ENCODE measurements around the gene AHDC1. TPM values are rescaled to one million over a fixed set of nuclear protein-coding genes. Genes with fewer than 3 reads are reported as not detected.

The AHDC1 gene
- total and polyA plus RNA-seq, 2 donors = 4.2 to 22.6 TPM

GRCh38 chr1:27489501-27489972, 114.4 kb downstream of the AHDC1 start:
- Histone ChIP-seq H3K27ac (ENCODE audit: low read depth in 1 of 2, low read length in 1 of 2) (peak overlapping the region; percentile 87 to 96), H3K4me1 (ENCODE audit: control insufficient read depth in 2 of 2, insufficient read depth in 2 of 2, low read length in 2 of 2) (peaks cover 2 to 23% of the 10 kb centered on the region in 2 donors), H3K4me3 (ENCODE audit: low read length in 2 of 2) (peak overlapping the region; percentile 98 to 100), H3K9me3 (ENCODE audit: control insufficient read depth in 2 of 2, insufficient read depth in 1 of 2, low read length in 1 of 2) (no peaks in the 10 kb centered on the region), H3K36me3 (ENCODE audit: control insufficient read depth in 2 of 2, insufficient read depth in 2 of 2, low read length in 1 of 2) (peaks cover 0 to 7% of the 10 kb centered on the region in 2 donors), H3K27me3 (ENCODE audit: control insufficient read depth in 2 of 2, insufficient read depth in 1 of 2, low read length in 1 of 2) (no peaks in the 10 kb centered on the region)
- DNase-seq (ENCODE audit: low read depth in 6 of 9, low spot score in 9 of 9) = peak in 6 of 9 donors; percentile 34 to 82 (median 56)
- WGBS = under 1% methylated on average over 26 of the region's 26 CpGs

GRCh38 chr1:27487966-27488884, 115.7 kb downstream of the AHDC1 start:
- peak in 5 of 9 donors; percentile 7 to 61 (median 32) for DNase-seq (ENCODE audit: low read depth in 6 of 9, low spot score in 9 of 9)
- Histone ChIP-seq H3K36me3 (ENCODE audit: control insufficient read depth in 2 of 2, insufficient read depth in 2 of 2, low read length in 1 of 2) (peaks cover 7 to 17% of the 10 kb centered on the region in 2 donors), H3K4me1 (ENCODE audit: control insufficient read depth in 2 of 2, insufficient read depth in 2 of 2, low read length in 2 of 2) (peaks cover 2 to 23% of the 10 kb centered on the region in 2 donors), H3K27me3 (ENCODE audit: control insufficient read depth in 2 of 2, insufficient read depth in 1 of 2, low read length in 1 of 2) (no peaks in the 10 kb centered on the region), H3K4me3 (ENCODE audit: low read length in 2 of 2) (peak overlapping the region; percentile 98 to 100), H3K9me3 (ENCODE audit: control insufficient read depth in 2 of 2, insufficient read depth in 1 of 2, low read length in 1 of 2) (no peaks in the 10 kb centered on the region), H3K27ac (ENCODE audit: low read depth in 1 of 2, low read length in 1 of 2) (peak overlapping the region; percentile 70 to 87)
- 15% methylated on average over 6 of the region's 6 CpGs for WGBS

DNA sequence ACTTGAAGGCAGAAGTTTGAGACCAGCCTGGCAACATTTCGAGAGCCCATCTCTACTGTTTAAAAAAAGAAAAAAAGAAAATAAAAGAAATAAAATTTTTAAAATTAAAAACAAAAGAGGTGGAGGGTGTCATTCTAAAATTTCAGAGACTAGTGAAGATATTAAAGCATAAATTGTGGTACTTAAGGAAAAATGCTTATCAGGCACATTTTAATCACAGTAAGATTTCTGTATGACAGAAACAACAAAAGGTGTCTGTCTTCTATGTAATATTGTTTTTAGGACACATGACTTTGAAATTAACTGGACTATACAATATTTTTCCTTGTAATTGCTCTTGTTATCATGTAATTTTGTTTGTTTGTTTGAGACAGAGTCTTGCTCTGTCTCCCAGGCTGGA, 118.6 kb downstream of the AHDC1 start:
- DNase-seq (ENCODE audit: low read depth in 6 of 9, low spot score in 9 of 9) = no peak
- Histone ChIP-seq H3K27ac (ENCODE audit: low read depth in 1 of 2, low read length in 1 of 2) (no peak overlapping the region), H3K27me3 (ENCODE audit: control insufficient read depth in 2 of 2, insufficient read depth in 1 of 2, low read length in 1 of 2) (no peaks in the 10 kb centered on the region), H3K36me3 (ENCODE audit: control insufficient read depth in 2 of 2, insufficient read depth in 2 of 2, low read length in 1 of 2) (peaks cover 7 to 20% of the 10 kb centered on the region in 2 donors), H3K4me1 (ENCODE audit: control insufficient read depth in 2 of 2, insufficient read depth in 2 of 2, low read length in 2 of 2) (peaks cover 2 to 14% of the 10 kb centered on the region in 2 donors), H3K9me3 (ENCODE audit: control insufficient read depth in 2 of 2, insufficient read depth in 1 of 2, low read length in 1 of 2) (no peaks in the 10 kb centered on the region), H3K4me3 (ENCODE audit: low read length in 2 of 2) (no peak overlapping the region)
- whole genome bisulfite sequencing = 98% methylated on average over 1 of the region's 1 CpG

Other genes with a start within 250 kb of the AHDC1 start
- 5.3 TPM for gene MAP3K6, start 237.2 kb downstream of the AHDC1 start, total RNA-seq
- 45.0 TPM for gene MAP3K6, start 237.2 kb downstream of the AHDC1 start, polyA plus RNA-seq
- 0.47 TPM for gene FCN3, start 229.3 kb downstream of the AHDC1 start, total RNA-seq
- gene FCN3, start 229.3 kb downstream of the AHDC1 start, polyA plus RNA-seq = 10.7 TPM
- gene CD164L2, start 220.8 kb downstream of the AHDC1 start, total RNA-seq = 0.05 TPM
- 2.4 TPM for gene CD164L2, start 220.8 kb downstream of the AHDC1 start, polyA plus RNA-seq
- 0.09 TPM for gene GPR3, start 211.5 kb downstream of the AHDC1 start, total RNA-seq
- gene GPR3, start 211.5 kb downstream of the AHDC1 start, polyA plus RNA-seq = 0.37 TPM
- gene WASF2, start 114.0 kb downstream of the AHDC1 start, total RNA-seq = 14.2 TPM
- 47.4 TPM for gene WASF2, start 114.0 kb downstream of the AHDC1 start, polyA plus RNA-seq
- gene FGR, start 31.0 kb upstream of the AHDC1 start, total RNA-seq = 8.4 TPM
- 38.7 TPM for gene FGR, start 31.0 kb upstream of the AHDC1 start, polyA plus RNA-seq
- 266 TPM for gene IFI6, start 68.0 kb upstream of the AHDC1 start, total RNA-seq
- gene IFI6, start 68.0 kb upstream of the AHDC1 start, polyA plus RNA-seq = 231 TPM
- 8.9 TPM for gene FAM76A, start 121.8 kb upstream of the AHDC1 start, total RNA-seq
- gene FAM76A, start 121.8 kb upstream of the AHDC1 start, polyA plus RNA-seq = 8.9 TPM
- gene STX12, start 169.1 kb upstream of the AHDC1 start, total RNA-seq = 16.6 TPM
- gene STX12, start 169.1 kb upstream of the AHDC1 start, polyA plus RNA-seq = 46.7 TPM
- gene PPP1R8, start 226.6 kb upstream of the AHDC1 start, total RNA-seq = 47.7 TPM
- 39.7 TPM for gene PPP1R8, start 226.6 kb upstream of the AHDC1 start, polyA plus RNA-seq